ENCODE results near the gene LRCH3.
"Not testable (repeated sequence)": the region's sequence is repeated elsewhere in the genome, so short reads cannot be mapped to it uniquely, and the experiment has no call there.

LRCH3 gene

DNA sequence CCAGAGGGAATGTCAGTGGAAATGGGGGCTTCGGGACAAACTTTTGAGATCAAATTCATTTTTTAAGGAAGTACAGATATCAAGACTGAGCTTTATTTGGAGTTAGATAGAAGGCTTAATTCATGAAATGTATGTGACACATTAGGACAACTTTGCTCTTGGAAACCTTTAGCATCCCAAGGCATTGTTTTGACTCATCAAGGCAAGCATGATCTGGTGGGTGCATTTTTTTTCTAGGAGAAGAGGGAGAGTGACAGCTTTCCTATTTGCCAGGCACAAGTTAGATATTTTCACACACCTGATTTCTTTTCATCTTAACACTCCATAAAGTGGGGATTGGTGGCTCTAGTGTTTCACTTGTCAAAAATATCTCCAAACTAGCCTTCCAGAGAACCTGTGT lies 97.5 kb downstream of the LRCH3 start:
- no peak for DNase-seq

DNA sequence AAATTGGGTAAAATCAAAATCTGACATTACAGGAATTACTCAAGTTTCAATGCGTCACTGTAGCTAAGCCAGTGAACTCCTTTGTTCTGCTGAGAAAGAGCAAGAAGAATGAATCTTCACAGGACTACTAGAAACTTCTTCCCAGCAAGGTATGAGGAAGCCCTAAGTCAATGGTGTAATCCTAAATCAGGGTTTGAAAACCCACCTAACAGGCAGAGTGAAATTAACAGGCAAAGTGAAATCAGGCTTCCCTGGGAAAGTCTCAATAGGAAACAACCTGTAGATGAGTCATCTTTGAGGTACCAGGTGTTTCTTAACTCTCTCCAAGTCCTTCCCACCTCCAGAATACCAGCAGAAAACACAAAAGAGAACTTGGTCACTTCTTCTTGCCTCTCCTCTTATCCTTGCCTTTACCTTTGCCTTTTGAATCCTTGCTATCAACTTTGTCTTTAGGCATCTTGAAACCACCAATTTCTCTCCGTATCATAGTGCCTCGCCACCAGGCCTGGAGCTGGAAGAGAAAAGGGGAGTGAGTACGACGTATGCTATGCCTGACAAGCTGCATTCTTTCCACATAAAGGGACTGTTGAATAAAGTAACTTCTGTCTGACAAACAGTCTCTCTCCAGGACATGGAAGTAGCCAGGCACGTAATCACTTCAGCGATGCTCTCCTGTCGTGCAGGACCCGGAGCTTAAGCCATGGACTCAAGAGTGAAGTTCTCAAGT lies 98.3 kb downstream of the LRCH3 start:
- no peak for DNase-seq

DNA sequence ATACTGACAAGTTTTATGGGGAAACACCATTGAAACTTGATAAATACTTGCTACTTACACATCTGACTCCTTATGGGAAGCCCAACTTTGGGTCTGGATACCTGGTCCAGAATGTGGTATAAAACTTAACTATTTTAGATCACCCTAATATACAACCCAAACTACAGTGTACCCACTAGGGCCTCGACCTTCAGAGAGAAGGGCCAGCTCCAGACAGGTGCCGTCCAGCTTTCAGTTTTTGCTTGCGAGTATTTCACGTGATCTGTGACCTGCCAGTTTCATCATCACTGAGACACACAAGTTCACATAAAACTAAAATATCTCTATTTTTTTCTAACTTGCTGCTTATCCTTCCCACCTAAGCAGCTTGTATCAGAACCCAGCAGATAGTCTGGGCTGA lies 99.6 kb downstream of the LRCH3 start:
- DNase-seq = no peak

DNA sequence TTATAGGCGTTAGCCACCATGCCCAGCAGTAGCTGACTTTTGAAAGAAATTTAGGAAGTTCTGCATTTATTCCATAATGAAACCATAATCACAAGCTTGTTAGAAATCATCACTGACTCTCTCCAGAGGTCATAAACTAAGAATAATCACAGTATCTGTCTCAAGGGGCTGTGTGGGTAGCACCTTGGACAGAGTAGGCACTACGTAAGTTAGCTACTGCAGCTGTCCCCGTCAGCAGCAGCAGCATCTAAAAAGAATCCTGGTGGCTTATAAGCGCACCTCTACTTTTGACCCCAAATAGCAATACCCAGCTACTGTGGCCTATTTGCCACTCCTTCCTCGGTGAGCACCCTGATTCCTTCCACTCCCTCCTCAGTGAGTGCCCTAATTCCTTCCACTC lies 101.1 kb downstream of the LRCH3 start:
- DNase-seq = no peak

DNA sequence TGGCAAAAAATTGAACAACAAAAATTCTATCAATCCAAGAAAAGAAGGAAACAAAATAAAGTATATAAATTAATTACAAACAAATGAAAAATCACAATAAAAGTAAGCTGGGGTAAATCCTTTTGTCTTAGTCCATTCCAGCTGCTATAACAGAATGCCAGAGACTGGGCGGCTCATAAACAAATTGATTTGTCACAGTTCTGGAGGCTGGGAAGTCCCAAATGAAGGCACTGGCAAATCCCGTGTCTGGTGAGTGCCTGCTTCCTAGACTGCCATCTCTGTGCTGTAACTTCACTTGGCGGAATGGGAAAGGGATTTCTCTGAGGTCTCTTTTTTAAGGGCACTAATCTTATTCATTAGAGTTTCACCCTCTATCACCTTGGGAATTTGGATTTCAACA lies 105.4 kb downstream of the LRCH3 start:
- no peak for DNase-seq

DNA sequence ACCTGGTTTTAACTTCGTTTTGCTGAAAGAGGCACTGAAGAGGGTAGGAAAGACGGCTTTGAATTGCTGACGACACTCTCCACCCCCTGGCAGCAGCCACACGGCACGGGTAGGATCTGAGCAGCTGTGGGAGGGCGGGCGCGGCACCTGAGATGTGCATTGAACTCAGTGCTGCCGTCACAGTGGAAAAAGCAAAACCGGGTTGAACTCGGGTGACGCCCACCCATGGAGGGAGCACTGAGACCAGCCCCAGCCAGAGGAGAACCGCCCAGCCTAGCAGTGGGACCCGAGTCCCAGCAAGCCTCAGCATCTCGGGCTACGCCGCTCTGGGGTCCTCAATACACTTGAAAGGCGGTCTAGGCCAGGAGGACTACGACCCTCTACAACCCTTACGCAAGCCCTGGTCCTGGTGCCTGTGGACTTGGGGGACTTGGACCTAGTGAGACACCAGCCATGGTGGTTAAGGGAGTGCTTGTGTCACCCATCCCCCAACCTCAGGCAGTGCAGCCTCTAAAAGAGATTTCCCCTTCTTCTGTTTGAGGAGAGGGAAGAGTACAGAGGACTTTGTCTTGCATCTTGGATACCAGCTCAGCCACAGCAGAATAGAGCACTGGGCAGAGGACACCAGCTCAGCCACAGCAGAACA lies 108.9 kb downstream of the LRCH3 start:
- no peak for DNase-seq

DNA sequence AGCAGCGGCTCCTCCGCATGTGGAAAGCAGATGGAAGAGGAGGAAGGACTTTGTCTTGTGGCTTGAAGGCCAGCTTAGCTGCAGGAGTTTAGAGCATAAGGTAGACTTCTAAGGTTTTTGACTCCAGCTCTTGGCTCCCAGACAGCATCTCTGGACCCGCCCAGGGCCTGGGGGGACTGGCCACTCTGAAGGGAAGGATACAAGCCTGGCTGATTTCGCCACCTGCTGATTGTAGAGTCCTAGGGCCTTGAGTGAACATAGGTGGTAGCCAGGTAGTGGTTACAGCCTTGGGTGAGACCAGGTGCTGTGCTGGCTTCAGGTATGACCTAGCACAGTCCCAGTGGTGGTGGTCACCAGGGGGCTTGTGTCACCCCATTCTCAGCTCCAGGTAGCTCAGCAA lies 110.6 kb downstream of the LRCH3 start:
- no peak for DNase-seq

DNA sequence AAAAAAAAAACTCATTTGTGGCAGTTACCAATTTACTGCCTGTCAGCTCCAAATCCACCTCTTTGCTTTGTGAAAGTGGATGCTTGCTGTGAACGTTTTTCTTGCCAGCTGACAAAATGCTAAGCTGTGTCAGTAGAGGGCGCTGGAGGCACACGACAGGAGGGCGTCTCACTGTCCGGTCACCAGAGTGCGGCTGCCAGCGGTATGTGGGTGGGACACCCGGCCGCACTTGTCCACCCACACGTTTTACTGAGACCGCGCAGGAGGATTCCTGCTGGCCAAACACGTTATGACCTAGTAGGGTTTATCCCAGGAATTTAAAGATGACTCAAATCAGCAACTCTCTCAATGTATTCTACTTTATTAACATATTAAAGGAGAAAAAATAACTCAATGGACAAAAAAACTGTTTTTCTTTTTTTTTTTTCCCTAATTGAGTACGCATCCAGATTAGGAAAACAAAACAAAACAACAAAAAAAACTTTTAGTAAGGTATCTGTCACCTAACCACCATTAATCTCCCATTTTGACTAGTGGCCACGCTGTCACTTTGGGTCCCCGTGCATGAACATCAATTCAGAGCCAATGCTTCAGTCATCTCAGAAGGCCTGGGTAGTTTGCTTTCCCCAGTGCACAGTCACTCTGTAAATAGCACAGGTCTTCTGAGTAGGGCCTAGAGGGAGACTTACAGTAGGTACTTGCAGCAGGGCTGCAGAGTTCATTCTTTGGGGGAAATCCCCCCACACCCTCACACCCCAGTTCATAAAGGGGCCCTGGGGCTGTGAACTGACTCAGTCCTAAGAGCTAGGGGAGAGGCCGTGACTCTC lies 115.2 kb downstream of the LRCH3 start:
- DNase-seq = peak; percentile 85 to 87

DNA sequence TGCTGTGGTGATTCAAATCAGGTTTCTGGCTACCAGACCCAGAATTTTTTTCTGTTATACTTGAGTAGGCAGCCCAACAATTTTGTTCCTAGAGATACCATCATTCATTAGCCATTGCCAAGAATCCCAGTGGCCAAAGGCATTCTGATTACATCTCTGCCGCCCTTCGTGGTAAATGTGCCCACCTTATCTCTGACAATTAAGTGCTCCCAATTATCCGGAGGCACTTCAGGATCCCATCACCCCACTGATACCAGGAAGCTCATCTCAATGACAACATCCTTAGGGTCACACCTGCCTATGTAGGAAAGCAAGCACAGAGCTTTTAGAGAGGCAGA lies 115.8 kb downstream of the LRCH3 start:
- DNase-seq = no peak

DNA sequence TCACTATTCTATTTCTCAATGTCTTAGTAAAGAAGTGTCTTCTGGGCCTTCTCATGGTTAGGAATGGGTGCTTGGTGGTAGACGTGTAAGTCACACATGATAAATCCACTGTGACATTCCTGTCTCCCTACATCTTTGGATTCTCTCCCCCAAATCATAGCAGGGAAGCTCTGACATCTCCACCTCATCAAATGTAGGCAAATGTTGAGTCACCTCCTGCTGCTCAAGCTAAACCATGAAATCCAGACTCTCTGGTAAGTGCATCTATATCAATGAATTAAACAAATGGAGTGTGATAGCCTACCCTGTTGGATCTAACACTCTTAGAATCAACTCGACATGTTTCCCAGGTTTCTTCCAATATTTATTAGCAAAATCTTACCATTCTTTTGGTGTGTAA lies 116.1 kb downstream of the LRCH3 start:
- DNase-seq = no peak

DNA sequence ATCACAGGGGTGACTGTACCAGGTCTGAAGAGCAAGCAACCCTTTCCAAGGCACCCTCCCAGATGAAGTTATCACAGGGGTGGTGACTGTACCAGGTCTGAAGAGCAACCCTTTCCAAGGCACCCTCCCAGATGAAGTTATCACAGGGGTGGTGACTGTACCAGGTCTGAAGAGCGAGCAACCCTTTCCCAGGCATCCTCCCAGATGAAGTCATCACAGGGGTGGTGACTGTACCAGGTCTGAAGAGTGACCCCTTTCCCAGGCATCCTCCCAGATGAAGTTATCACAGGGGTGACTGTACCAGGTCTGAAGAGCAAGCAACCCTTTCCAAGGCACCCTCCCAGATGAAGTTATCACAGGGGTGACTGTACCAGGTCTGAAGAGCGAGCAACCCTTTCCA lies 117.5 kb downstream of the LRCH3 start:
- not testable (repeated sequence) for DNase-seq

DNA sequence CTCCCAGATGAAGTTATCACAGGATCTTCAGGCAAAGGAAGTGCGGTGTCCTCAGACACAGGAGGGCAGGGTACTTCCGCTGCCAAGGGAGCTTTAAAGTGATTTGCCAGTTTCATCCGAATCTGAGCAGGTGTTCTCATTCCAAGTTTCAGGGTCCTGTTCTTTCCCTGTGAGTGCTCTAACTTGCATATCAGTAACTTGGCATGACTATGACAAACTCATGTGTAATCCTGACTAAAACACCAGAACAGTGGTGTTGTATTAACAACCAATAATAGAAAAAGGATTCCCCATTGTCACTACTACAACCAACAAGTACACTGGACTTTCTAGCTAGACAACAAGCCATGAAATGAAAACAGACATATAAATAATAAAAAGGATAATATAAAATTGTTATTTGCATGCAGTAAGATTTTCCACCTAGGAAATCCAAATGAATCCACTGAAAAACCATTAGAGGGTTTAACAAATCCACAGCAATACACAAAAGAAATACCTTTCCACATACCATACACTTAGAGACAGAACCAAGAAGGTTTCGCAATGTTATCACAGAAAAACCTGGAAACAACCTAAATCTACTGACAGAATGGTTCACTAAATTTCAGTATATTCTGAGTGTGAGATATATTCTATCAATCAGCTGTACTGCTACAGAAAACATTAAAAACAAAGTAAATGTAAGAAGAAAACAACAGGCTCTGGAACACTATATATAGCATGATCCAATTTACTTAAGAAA lies 118.1 kb downstream of the LRCH3 start:
- no peak for DNase-seq

DNA sequence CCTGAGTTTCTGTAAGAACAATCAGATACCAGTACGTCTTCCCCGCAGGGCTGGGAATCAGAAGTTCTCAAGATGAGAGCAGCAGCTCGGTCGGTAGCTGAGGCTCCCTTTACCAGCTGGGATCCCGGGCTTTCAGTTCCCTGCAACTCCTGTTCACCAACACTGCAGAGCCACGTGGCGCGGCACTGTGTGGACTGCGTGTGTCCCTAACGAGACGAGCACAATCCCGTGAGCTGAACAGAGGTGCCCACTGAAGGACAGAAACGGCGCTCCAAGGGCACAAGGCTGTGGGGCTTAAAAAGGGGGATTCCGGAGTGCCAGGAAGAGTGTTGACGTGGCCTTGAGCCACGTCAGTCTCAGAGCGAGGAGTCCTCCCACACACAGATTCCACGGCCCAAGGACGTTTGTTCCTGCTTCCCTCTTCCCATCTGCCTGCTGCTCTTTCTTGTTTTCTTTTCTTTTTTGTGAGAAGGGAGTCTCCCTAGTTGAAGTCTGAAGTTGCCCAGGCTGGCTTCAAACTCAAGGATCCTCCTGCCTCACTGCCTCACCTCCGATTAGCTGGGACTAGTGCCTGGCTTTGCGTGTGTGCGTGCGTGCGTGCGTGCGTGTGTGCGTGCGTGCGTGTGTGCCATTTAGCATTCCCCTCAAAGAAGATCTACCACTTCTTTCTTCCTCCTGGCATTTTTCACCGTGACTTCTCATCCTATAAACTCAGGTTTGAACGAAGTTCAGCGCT lies 121.9 kb downstream of the LRCH3 start:
- no peak for DNase-seq

DNA sequence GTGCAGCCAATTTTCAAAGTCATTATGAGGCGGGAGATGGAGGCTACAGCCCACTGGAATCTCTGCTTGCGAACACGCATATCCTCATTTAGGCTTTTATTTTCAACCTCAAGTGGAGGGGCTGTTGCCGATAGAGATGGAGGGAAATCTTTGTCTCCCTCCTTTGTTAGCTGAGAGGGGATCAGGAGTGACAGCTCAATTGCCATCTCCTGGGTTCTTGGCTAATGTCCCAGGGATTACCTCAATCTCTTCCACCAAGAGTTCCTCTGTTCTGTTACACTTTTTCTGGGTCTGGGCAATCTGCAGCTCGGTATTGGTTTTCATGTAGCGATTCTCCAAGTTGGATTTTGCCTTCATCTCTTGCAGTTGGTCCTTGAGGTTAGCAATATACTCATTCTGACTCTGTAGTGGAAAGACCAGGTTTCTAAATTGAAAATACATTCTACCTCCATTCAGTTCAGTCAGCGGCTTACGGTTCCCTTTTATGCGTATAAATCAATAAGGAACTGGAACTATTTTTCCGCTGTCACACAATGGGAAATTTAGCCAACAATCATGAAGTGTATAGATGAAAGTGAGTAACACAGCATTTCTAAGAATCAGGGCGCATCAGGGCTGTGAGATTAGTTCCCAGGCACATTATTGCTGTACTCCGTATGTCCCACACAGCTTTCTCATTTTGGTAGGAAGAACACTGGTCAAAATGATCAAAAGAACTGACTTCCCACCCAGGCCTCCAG lies 122.8 kb downstream of the LRCH3 start:
- no peak for DNase-seq

DNA sequence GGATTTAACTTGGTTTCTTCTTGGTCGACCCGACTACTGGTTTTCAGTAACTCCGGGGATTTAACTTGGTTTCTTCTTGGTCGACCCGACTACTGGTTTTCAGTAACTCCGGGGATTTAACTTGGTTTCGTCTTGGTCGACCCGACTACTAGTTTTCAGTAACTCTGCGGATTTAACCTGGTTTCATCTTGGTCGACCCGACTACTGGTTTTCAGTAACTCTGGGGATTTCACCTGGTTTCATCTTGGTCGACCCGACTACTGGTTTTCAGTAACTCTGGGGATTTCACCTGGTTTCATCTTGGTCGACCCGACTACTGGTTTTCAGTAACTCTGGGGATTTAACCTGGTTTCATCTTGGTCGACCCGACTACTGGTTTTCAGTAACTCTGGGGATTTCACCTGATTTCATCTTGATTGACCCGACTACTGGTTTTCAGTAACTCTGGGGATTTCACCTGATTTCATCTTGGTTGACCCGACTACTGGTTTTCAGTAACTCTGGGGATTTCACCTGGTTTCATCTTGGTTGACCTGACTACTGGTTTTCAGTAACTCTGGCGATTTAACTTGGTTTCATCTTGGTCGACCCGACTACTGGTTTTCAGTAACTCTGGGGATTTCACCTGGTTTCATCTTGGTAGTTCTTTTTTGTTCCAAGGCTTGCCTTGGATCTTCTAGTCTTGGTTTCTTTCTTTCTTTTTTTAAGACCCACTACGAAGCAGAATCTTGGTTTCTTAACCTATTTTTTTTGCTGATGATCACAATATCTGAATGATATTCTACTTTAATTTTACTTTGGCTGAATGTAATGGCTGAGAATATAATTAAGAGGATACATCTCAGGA lies 130.6 kb downstream of the LRCH3 start:
- not testable (repeated sequence) for DNase-seq

DNA sequence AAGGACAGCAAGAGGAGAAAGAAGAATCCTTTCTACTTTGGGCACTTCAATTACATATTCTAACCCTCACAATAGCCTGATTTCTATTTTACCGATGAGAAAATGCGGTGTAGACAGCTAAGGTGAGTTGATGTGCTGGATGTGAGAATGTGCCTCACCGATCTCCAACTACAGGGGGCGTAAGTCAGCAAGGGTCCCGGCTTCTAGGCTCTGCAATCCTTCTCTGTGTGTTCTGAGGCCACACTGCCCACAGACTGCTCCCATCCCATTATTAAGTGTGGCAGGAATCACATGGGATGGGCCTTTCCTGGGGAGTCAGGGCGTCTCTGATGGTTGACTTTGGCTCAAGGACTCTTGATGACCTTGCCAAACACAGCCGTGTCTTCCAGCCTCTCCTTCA lies 135.4 kb downstream of the LRCH3 start:
- DNase-seq = no peak

DNA sequence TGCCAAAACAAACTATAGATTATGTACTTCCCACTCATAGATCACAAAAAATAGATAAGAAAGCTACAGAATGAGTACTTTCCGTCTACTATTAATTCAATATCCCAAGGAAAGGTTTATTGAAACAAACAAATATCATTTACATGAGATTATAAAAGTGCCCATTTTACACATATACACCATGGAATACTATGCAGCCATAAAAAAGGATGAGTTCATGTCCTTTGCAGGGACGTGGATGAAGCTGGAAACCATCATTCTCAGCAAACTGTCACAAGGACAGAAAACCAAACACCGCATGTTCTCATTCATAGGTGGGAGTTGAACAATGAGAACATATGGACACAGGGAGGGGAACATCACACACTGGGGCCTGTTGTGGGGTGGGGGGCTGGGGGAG lies 136.5 kb downstream of the LRCH3 start:
- not testable (repeated sequence) for DNase-seq

DNA sequence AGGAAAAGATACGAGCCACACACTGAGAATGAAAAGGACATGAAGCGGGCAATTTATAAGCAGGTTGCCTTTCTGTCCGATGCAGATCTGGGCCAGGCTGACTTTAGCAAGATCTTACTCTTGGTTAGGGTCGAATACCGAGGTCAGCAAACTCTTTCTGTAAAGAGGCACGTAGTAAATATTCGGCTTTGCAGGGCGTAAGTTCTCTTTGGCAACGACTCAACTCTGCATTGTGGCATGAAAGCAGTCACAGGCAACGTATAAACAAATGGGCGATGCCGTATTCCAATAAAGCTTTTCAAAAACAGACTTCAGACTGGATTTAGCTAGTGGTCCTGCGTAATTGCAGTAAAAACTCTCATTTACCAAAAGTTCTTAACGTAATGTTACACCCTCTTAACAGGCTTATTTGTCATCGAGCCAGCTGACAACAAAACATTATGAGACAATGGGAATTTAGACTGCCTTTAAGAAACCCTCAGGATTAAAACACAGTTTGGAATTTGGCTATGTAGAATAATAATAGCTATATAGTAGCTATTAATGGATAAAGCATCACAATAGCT lies 145.8 kb downstream of the LRCH3 start:
- no peak for DNase-seq
